WERI-Rb-1 (cell line): ENCODE results near the gene HIGD1C.
"Not testable (repeated sequence)": the region's sequence is repeated elsewhere in the genome, so short reads cannot be mapped to it uniquely, and the experiment has no call there.

Experiments used
- DNase-seq: peaks from one replicate; pipeline ENCODE4 v3.0.0-alpha.2; 2020
- H3K27ac ChIP-seq: fragments of 250-450 bp; sonication (Bioruptor Pico); 2 replicates; pipeline ENCODE4 v1.5.1; 2020; ENCODE audit warnings: mild to moderate bottlenecking, moderate library complexity
- H3K27me3 ChIP-seq: fragments of 250-450 bp; sonication (Bioruptor Pico); 2 replicates; pipeline ENCODE4 v1.5.1; 2021; ENCODE audit warnings: mild to moderate bottlenecking, low read depth, moderate library complexity; ENCODE audit not compliant: insufficient read depth, severe bottlenecking
- H3K36me3 ChIP-seq: fragments of 250-450 bp; sonication (Bioruptor Pico); 2 replicates; pipeline ENCODE4 v1.5.1; 2020; ENCODE audit warnings: mild to moderate bottlenecking, moderate library complexity
- H3K4me3 ChIP-seq: 2 replicates; pipeline ENCODE4 v1.5.1; 2011; ENCODE audit warnings: low read depth, mild to moderate bottlenecking, control low read depth, low read length
- H3K9me3 ChIP-seq: fragments of 250-450 bp; sonication (Bioruptor Pico); 2 replicates; pipeline ENCODE4 v1.5.1; 2021; ENCODE audit warnings: mild to moderate bottlenecking, moderate library complexity; ENCODE audit not compliant: severe bottlenecking
- CTCF ChIP-seq: IDR thresholded peaks from 2 replicates; pipeline ENCODE4 v1.5.1; 2011; ENCODE audit warnings: low read depth, mild to moderate bottlenecking, control low read depth, inconsistent platforms, low read length

Gene HIGD1C

GRCh38 chr12:50925342-50925651 is 27.0 kb upstream of the HIGD1C start:
- no peak for TF ChIP-seq CTCF
- no peaks in the 10 kb centered on the region for H3K27me3 ChIP-seq
- H3K4me3 ChIP-seq: no peak overlapping the region
- no peak for DNase-seq
- H3K9me3 ChIP-seq: no peaks in the 10 kb centered on the region
- H3K36me3 ChIP-seq: no peaks in the 10 kb centered on the region
- no peak overlapping the region for H3K27ac ChIP-seq

GRCh38 chr12:50925920-50926319 is 26.4 kb upstream of the HIGD1C start:
- H3K36me3 ChIP-seq: no peaks in the 10 kb centered on the region
- H3K9me3 ChIP-seq: no peaks in the 10 kb centered on the region
- no peaks in the 10 kb centered on the region for H3K27me3 ChIP-seq
- DNase-seq: no peak
- no peak for TF ChIP-seq CTCF
- H3K4me3 ChIP-seq: no peak overlapping the region
- no peak overlapping the region for H3K27ac ChIP-seq

GRCh38 chr12:50926415-50926814 is 25.9 kb upstream of the HIGD1C start:
- Histone ChIP-seq H3K36me3 (no peaks in the 10 kb centered on the region), H3K27ac (no peak overlapping the region), H3K4me3 (no peak overlapping the region), H3K9me3 (no peaks in the 10 kb centered on the region), H3K27me3 (no peaks in the 10 kb centered on the region)
- no peak for DNase-seq
- TF ChIP-seq CTCF: no peak

- not testable (repeated sequence) for H3K36me3 ChIP-seq, H3K27me3 ChIP-seq, H3K27ac ChIP-seq, H3K9me3 ChIP-seq, DNase-seq, H3K4me3 ChIP-seq
These were observed 25.4 kb upstream of the HIGD1C start for GRCh38 chr12:50926932-50927331.

GRCh38 chr12:50927356-50927755 is 25.0 kb upstream of the HIGD1C start:
- DNase-seq: no peak
- no peak overlapping the region for H3K27ac ChIP-seq
- no peaks in the 10 kb centered on the region for H3K36me3 ChIP-seq
- H3K4me3 ChIP-seq: no peak overlapping the region
- no peaks in the 10 kb centered on the region for H3K9me3 ChIP-seq
- no peak for TF ChIP-seq CTCF
- H3K27me3 ChIP-seq: no peaks in the 10 kb centered on the region

- H3K4me3 ChIP-seq: no peak overlapping the region
- no peaks in the 10 kb centered on the region for H3K9me3 ChIP-seq
- no peaks in the 10 kb centered on the region for H3K27me3 ChIP-seq
- no peak for DNase-seq
- no peak for TF ChIP-seq CTCF
- no peak overlapping the region for H3K27ac ChIP-seq
- no peaks in the 10 kb centered on the region for H3K36me3 ChIP-seq
These were observed 24.5 kb upstream of the HIGD1C start for GRCh38 chr12:50927766-50928224.

GRCh38 chr12:50928392-50928791 is 24.0 kb upstream of the HIGD1C start:
- H3K36me3 ChIP-seq: no peaks in the 10 kb centered on the region
- no peaks in the 10 kb centered on the region for H3K9me3 ChIP-seq
- H3K27me3 ChIP-seq: no peaks in the 10 kb centered on the region
- no peak overlapping the region for H3K27ac ChIP-seq
- DNase-seq: no peak
- no peak overlapping the region for H3K4me3 ChIP-seq
- no peak for TF ChIP-seq CTCF
